ENCODE data around the gene ERP27.

- no peak for TF ChIP-seq CTCF (optimal IDR thresholded peaks at IDR 0.05 in 1 of 3, IDR thresholded peaks at IDR 0.05 in 1 of 3, conservative IDR thresholded peaks at IDR 0.05 in 1 of 3; ENCODE audit: extremely low read depth in 1 of 3, insufficient read depth in 2 of 3, low read length in 3 of 3)
- no peak for TF ChIP-seq EZH2 (IDR thresholded peaks at IDR 0.05; ENCODE audit: low read length)
Measured at GRCh38 chr12:14938301-14938700, at the start of gene ERP27.

All from keratinocyte (primary cell).